ENCODE results near the gene LILRA1.
"Not testable (repeated sequence)": the region's sequence is repeated elsewhere in the genome, so short reads cannot be mapped to it uniquely, and the experiment has no call there.

Gene LILRA1

DNA sequence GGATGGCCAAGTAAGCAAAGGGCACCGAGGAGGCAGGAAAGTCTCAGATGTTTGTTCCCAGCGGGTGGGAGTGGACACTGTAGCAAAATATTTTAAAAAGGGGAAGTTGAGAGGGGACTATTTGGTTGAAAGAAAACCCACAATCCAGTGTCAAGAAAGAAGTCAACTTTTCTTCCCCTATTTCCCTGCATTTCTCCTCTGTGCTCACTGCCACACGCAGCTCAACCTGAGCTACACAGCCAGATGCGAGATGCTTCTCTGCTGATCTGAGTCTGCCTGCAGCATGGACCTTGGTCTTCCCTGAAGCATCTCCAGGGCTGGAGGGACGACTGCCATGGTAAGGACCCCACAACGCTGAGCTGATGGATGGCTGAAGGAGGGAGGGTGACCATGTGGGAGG, at the start of gene LILRA1:
Gene LILRA1, plus strand, starts transcription at position 188 of the 400 bp plus-strand sequence. CDS start 613 bp downstream, outside the sequence.
- ATAC-seq, DNase-seq: not testable (repeated sequence)

DNA sequence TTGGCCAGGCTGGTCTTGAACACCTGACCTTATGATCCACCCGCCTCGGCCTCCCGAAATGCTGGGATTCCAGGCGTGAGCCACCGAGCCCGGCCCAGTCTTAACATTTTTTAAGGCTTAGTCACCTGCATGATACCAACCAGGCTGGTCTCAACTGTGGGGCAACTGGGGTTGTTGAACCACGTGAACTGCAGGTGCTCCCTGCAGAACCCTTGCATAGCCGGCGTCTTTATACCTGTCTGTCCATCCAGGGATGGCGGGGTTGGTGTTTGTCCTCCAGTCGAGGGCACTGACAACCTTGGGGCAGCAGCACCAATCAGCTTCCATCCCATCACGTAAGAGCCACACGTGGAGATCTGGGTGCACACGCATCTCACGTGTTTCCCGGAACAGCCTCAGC, 44.6 kb upstream of the LILRA1 start:
- no peak for DNase-seq
- no peak for ATAC-seq

- ATAC-seq (no peak), DNase-seq (no peak)
These were observed 44.2 kb upstream of the LILRA1 start for GRCh38 chr19:54549224-54549623.

GRCh38 chr19:54551293-54551692, 42.1 kb upstream of the LILRA1 start:
- DNase-seq (no peak), ATAC-seq (no peak)

DNA sequence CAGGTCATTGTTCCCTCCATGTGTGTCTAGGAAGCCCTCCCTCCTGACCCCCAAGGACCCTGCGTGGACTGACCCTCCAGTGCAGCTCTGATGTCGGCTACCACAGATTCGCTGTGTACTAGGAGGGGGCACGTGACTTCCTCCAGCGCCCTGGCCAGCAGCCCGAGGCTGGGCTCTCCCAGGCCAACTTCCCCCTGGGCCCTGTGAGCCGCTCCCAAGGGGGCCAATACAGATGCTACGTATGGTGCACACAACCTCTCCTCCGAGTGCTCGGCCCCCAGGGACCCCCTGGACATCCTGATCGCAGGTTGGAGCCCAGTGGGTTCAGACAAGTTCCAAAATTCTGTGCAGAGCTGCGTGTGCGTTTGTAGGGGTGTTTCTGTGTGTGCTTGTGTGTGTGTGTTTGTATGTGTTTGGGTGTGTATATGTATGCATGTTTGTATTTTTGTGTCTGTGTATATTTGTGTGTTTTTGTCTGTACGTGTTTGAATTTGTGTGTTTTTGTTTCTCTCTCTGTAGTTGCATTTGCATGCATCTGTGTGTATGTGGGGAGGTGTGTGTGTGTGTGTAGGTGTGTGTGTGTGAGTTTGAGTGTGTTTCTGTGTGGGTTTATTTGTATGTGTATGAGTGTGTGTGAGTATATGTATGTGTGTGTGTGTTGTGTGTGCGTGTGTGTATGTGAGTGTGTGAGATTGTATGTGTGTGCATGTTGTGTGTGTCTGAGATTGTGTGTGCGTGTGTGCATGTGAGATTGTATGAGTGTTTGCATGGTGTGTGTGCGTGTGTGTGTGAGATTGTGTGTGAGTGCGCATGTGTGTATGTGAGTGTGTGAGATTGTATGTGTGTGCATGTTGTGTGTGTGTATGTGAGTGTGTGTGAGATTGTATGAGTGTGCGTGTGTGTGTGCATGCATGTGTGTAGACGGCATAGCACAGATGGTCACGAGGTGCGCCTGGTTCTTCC, 41.2 kb upstream of the LILRA1 start:
- ATAC-seq (no peak), DNase-seq (no peak)

DNA sequence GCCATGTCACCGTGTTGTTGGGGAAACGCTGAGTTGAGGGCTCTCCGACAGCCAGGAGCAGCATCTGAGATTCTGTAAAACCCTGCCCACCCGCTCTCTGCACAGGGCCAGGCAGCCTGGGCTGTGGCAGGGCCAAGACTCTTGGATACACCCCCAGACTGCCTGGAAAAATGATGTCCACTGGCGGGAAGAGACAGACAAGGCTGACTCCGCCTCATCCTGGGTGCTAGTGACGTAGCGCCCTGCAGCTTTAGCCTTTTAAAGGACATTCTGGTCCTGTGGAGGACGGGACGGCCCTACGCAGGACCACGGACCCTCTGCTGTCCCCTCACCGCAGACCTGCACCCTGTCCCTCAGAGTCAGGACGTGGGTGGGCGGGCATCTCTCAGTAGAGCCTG, 40.5 kb upstream of the LILRA1 start:
- ATAC-seq (no peak), DNase-seq (no peak)

GRCh38 chr19:54554006-54554405, 39.4 kb upstream of the LILRA1 start:
- DNase-seq (no peak), ATAC-seq (no peak)

DNA sequence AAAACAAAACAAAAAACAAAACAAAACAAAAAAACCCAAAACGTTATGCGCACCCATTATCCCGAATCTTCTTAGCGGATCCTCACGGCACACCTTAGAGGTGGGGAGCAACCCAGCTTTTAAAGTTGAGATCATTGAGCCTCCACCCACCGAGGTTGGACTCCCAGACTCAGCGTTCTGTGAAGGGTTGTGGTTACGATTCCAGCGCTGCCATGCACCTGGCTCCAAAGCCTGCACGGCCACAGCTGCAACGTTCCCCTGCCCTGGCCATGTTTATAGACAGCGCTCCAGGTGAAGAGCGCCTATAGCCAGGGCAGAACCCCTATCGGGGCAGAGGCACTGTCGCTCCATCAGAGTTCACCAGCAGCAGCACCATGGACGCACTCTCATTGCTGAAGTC, 38.5 kb upstream of the LILRA1 start:
- ATAC-seq (no peak), DNase-seq (no peak)

- ATAC-seq, result no peak
- no peak for DNase-seq
These were observed 37.2 kb upstream of the LILRA1 start for GRCh38 chr19:54556194-54556593.

DNA sequence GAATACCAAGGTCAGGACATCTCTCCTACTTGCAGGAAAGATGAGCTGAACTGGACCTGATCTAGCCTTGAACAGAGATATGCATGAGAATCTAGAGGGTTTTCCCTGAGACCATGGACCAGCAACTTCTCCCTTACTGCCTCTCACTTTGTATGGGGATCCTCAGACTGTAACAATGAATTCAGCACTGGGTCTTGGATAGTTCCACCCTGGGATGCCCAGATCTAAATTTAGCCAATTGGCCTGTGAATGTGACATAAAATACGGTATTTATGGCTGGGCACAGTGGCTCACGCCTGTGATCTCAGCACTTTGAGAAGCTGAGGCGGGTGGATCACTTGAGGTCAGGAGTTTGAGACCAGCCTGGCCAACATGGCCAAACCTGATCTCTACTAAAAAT, 35.1 kb upstream of the LILRA1 start:
- ATAC-seq (no peak), DNase-seq (no peak)

DNA sequence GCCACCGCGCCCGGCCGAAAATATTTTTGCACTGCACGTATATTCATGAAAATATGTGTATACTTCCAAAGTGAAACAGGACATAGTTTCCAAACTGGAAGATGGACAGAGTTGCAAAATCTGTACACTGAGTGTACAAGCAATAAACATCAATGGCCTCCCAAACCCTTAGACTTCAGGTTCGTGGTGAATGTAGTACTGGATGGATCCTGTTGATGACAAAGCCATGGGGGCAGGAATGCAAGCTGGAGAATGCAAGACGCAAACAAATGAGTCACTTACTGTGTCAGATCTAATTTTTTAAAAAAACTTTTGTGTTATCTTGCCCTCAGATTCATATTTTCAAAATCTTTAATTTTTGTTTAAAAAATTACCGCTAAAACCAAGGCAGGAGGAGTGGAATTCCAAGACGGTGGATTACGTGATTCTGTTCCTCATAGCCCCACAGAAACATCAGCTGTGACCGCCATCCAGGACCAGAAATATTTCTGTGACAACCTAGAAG, 32.5 kb upstream of the LILRA1 start:
- ATAC-seq (no peak), DNase-seq (no peak)

DNA sequence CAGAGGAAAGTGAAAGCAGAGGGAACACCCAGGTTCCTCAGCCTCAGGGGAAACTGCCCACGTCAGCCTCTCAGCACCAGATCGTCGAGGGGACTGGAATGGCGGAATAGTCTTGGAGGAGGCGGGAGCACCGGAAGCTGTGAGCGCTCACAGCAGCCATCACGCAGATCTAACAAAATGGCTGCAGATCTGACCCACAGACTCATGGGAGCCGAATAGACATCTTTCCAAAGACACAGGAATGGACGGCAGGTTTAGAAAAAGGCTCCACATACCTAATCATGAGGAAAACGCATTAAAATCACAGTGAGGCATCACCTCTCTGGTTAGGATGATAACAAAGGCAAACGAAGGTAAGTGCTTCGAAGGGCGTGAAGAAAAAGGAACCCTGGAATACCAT, 31.6 kb upstream of the LILRA1 start:
- DNase-seq, result no peak
- ATAC-seq, result no peak

DNA sequence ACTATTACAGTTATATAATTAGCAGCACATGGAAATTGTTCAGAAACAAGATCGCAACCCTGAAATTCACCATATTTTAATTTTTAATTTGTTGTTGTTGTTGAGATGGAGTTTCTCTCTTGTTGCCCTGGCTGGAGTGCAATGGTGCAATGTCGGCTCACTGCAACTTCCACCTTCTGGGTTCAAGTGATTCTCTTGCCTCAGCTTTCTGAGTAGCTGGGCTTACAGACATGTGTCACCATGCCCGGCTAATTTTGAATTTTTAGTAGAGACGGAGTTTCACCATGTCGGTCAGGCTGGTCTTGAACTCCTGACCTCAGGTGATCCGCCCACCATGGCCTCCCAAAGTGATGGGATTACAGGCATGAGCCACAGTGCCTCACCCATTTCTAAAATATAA, 30.2 kb upstream of the LILRA1 start:
- ATAC-seq, DNase-seq: not testable (repeated sequence)

GRCh38 chr19:54570316-54570715, 23.1 kb upstream of the LILRA1 start:
- no peak for ATAC-seq
- DNase-seq, result no peak

DNA sequence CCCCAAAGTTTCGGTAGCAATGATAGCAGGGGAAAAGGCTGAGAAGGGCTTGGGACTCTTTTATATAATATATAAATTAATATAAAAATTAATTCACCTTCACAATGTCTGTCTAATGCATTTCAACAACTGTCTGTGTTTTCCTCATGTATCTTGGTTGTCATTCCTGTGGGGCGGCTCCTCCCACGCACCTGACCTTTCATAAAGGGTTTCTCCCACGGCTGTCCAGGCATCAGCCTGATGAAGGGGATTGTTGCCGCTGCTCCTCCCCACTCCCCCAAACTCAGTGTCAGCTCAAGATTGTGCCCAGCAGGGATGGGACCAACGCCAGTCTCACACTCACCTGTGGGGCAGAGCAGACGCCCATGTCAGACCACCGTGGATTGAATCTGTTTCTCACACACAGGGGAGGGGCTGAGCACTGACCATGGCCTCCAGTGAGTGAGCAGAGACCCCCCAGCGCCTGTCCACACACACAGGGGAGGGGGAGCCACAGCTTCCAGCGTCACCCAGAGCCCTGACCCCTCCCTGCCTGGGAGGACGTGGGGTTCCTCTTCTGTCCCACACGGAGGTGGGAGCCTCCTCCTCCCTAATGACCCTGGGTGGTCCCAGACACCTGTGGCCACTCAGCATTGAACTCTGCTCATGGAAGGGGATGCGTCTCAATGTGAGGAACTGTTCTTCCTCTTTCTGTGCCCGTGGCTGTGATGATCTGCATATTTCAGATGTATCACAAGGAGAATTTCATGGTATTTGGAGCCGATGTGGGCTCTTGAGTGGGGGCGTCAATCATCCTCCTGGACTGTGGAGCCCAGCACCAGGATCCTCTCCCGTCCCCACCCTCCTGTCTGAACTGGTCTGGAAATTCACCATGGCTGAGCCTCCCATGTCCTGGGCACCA, 21.5 kb upstream of the LILRA1 start:
- ATAC-seq, DNase-seq: not testable (repeated sequence)

GRCh38 chr19:54572696-54573311, 20.6 kb upstream of the LILRA1 start:
- no peak for DNase-seq
- no peak for ATAC-seq

- ATAC-seq (no peak), DNase-seq (no peak)
These were observed 20.0 kb upstream of the LILRA1 start, which contains the start of gene LILRA2 for GRCh38 chr19:54573330-54573872. TSS of gene LILRA2 (plus strand) at chr19:54573790. CDS start at chr19:54573879, 89 bp downstream.

DNA sequence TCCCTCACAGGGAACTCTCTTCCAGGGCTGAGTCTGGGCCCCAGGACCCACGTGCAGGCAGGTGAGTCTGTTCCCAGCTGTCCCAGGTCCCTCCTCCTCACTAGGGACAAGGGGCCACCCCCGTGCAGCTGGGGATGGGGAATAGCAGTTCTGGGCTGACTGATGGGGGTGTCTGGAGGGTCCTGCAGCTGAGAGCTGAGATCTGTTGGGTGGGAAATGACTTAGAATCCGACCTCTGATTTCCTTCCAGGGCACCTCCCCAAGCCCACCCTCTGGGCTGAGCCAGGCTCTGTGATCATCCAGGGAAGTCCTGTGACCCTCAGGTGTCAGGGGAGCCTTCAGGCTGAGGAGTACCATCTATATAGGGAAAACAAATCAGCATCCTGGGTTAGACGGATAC, 19.4 kb upstream of the LILRA1 start:
- DNase-seq (no peak), ATAC-seq (no peak)

- ATAC-seq (no peak), DNase-seq (no peak)
These were observed 18.8 kb upstream of the LILRA1 start for GRCh38 chr19:54574527-54575056.

- ATAC-seq, DNase-seq: not testable (repeated sequence)
These were observed 18.2 kb upstream of the LILRA1 start for GRCh38 chr19:54575205-54575604.

GRCh38 chr19:54576411-54576976, 16.9 kb upstream of the LILRA1 start:
- ATAC-seq (no peak), DNase-seq (no peak)

Data from stimulated activated naive CD8-positive, alpha-beta T cell treated with anti-CD3 and anti-CD28 coated beads, Interleukin-15, Interleukin-2, amounts not matched to agents 100 U/mL and 50 U/mL, for 24 hours (primary cell).